Measurements from ENCODE around the gene PSMA6.
"Not testable (repeated sequence)": the region's sequence is repeated elsewhere in the genome, so short reads cannot be mapped to it uniquely, and the experiment has no call there.

PSMA6 gene

GRCh38 chr14:35292051-35292769 lies at the start of gene PSMA6:
PSMA6 (plus strand) TSS chr14:35292382; CDS start chr14:35292477, 95 bp downstream.
- H3K27me3 ChIP-seq (ENCODE audit: insufficient read depth, low read length), result no peaks in the 10 kb centered on the region
- H3K36me3 ChIP-seq (ENCODE audit: insufficient read depth, low read length), result no peaks in the 10 kb centered on the region
- peak within 1 kb of the TSS; percentile 98 for H2AFZ ChIP-seq (ENCODE audit: low read length, unreplicated experiment)
- H3K4me3 ChIP-seq (ENCODE audit: low read depth, low read length), result peak within 1 kb of the TSS; percentile 88
- peak within 1 kb of the TSS; percentile 76 for H3K27ac ChIP-seq (ENCODE audit: low read depth, low read length)
- peaks cover 11% of the 10 kb centered on the region for H3K4me1 ChIP-seq (ENCODE audit: control insufficient read depth, insufficient read depth, low read length, unreplicated experiment)
- H3K79me2 ChIP-seq (ENCODE audit: control insufficient read depth, insufficient read depth, low read length, unreplicated experiment), result peaks cover 48% of the 10 kb centered on the region

GRCh38 chr14:35242599-35243311 lies 49.4 kb upstream of the PSMA6 start:
- Histone ChIP-seq H3K4me3 (ENCODE audit: low read depth, low read length) (no peak overlapping the region), H3K4me1 (ENCODE audit: control insufficient read depth, insufficient read depth, low read length, unreplicated experiment) (no peaks in the 10 kb centered on the region), H3K36me3 (ENCODE audit: insufficient read depth, low read length) (no peaks in the 10 kb centered on the region), H3K27me3 (ENCODE audit: insufficient read depth, low read length) (no peaks in the 10 kb centered on the region), H2AFZ (ENCODE audit: low read length, unreplicated experiment) (no peak overlapping the region), H3K27ac (ENCODE audit: low read depth, low read length) (no peak overlapping the region), H3K79me2 (ENCODE audit: control insufficient read depth, insufficient read depth, low read length, unreplicated experiment) (no peaks in the 10 kb centered on the region)

- H3K79me2 ChIP-seq (ENCODE audit: control insufficient read depth, insufficient read depth, low read length, unreplicated experiment), result no peaks in the 10 kb centered on the region
- H3K27me3 ChIP-seq (ENCODE audit: insufficient read depth, low read length), result no peaks in the 10 kb centered on the region
- H2AFZ ChIP-seq (ENCODE audit: low read length, unreplicated experiment), result no peak overlapping the region
- no peak overlapping the region for H3K4me3 ChIP-seq (ENCODE audit: low read depth, low read length)
- no peak overlapping the region for H3K27ac ChIP-seq (ENCODE audit: low read depth, low read length)
- no peaks in the 10 kb centered on the region for H3K36me3 ChIP-seq (ENCODE audit: insufficient read depth, low read length)
- H3K4me1 ChIP-seq (ENCODE audit: control insufficient read depth, insufficient read depth, low read length, unreplicated experiment), result no peaks in the 10 kb centered on the region
These were observed 48.2 kb upstream of the PSMA6 start for GRCh38 chr14:35243956-35244355.

GRCh38 chr14:35244542-35244941 lies 47.6 kb upstream of the PSMA6 start:
- no peak overlapping the region for H3K4me3 ChIP-seq (ENCODE audit: low read depth, low read length)
- no peak overlapping the region for H2AFZ ChIP-seq (ENCODE audit: low read length, unreplicated experiment)
- no peak overlapping the region for H3K27ac ChIP-seq (ENCODE audit: low read depth, low read length)
- H3K4me1 ChIP-seq (ENCODE audit: control insufficient read depth, insufficient read depth, low read length, unreplicated experiment), result no peaks in the 10 kb centered on the region
- H3K36me3 ChIP-seq (ENCODE audit: insufficient read depth, low read length), result no peaks in the 10 kb centered on the region
- no peaks in the 10 kb centered on the region for H3K27me3 ChIP-seq (ENCODE audit: insufficient read depth, low read length)
- no peaks in the 10 kb centered on the region for H3K79me2 ChIP-seq (ENCODE audit: control insufficient read depth, insufficient read depth, low read length, unreplicated experiment)

- no peaks in the 10 kb centered on the region for H3K4me1 ChIP-seq (ENCODE audit: control insufficient read depth, insufficient read depth, low read length, unreplicated experiment)
These were observed 47.1 kb upstream of the PSMA6 start for GRCh38 chr14:35245051-35245450.

GRCh38 chr14:35247777-35248475 lies 44.3 kb upstream of the PSMA6 start:
- H3K27ac ChIP-seq (ENCODE audit: low read depth, low read length), result no peak overlapping the region

More at GRCh38 chr14:35245051-35245450, 47.1 kb upstream of the PSMA6 start:
- Histone ChIP-seq H3K27ac (ENCODE audit: low read depth, low read length) (no peak overlapping the region), H2AFZ (ENCODE audit: low read length, unreplicated experiment) (no peak overlapping the region), H3K36me3 (ENCODE audit: insufficient read depth, low read length) (no peaks in the 10 kb centered on the region), H3K27me3 (ENCODE audit: insufficient read depth, low read length) (no peaks in the 10 kb centered on the region), H3K79me2 (ENCODE audit: control insufficient read depth, insufficient read depth, low read length, unreplicated experiment) (no peaks in the 10 kb centered on the region), H3K4me3 (ENCODE audit: low read depth, low read length) (no peak overlapping the region)

GRCh38 chr14:35248476-35248788 lies 43.8 kb upstream of the PSMA6 start:
- Histone ChIP-seq H3K4me1 (ENCODE audit: control insufficient read depth, insufficient read depth, low read length, unreplicated experiment) (no peaks in the 10 kb centered on the region), H3K79me2 (ENCODE audit: control insufficient read depth, insufficient read depth, low read length, unreplicated experiment) (no peaks in the 10 kb centered on the region), H3K27ac (ENCODE audit: low read depth, low read length) (no peak overlapping the region), H2AFZ (ENCODE audit: low read length, unreplicated experiment) (no peak overlapping the region), H3K36me3 (ENCODE audit: insufficient read depth, low read length) (no peaks in the 10 kb centered on the region), H3K4me3 (ENCODE audit: low read depth, low read length) (no peak overlapping the region), H3K27me3 (ENCODE audit: insufficient read depth, low read length) (no peaks in the 10 kb centered on the region)

More at GRCh38 chr14:35247777-35248475, 44.3 kb upstream of the PSMA6 start:
- no peak overlapping the region for H2AFZ ChIP-seq (ENCODE audit: low read length, unreplicated experiment)
- H3K4me3 ChIP-seq (ENCODE audit: low read depth, low read length), result no peak overlapping the region
- H3K4me1 ChIP-seq (ENCODE audit: control insufficient read depth, insufficient read depth, low read length, unreplicated experiment), result no peaks in the 10 kb centered on the region
- no peaks in the 10 kb centered on the region for H3K36me3 ChIP-seq (ENCODE audit: insufficient read depth, low read length)
- no peaks in the 10 kb centered on the region for H3K79me2 ChIP-seq (ENCODE audit: control insufficient read depth, insufficient read depth, low read length, unreplicated experiment)
- no peaks in the 10 kb centered on the region for H3K27me3 ChIP-seq (ENCODE audit: insufficient read depth, low read length)

- Histone ChIP-seq H3K4me3 (ENCODE audit: low read depth, low read length) (no peak overlapping the region), H3K79me2 (ENCODE audit: control insufficient read depth, insufficient read depth, low read length, unreplicated experiment) (no peaks in the 10 kb centered on the region), H3K27ac (ENCODE audit: low read depth, low read length) (no peak overlapping the region)
These were observed 41.9 kb upstream of the PSMA6 start for GRCh38 chr14:35250319-35250718.

GRCh38 chr14:35252451-35252868 lies 39.7 kb upstream of the PSMA6 start:
- Histone ChIP-seq H3K36me3 (ENCODE audit: insufficient read depth, low read length) (no peaks in the 10 kb centered on the region), H3K4me1 (ENCODE audit: control insufficient read depth, insufficient read depth, low read length, unreplicated experiment) (peaks cover 4% of the 10 kb centered on the region), H3K27ac (ENCODE audit: low read depth, low read length) (no peak overlapping the region), H3K4me3 (ENCODE audit: low read depth, low read length) (no peak overlapping the region), H3K27me3 (ENCODE audit: insufficient read depth, low read length) (no peaks in the 10 kb centered on the region), H3K79me2 (ENCODE audit: control insufficient read depth, insufficient read depth, low read length, unreplicated experiment) (no peaks in the 10 kb centered on the region), H2AFZ (ENCODE audit: low read length, unreplicated experiment) (no peak overlapping the region)

More at GRCh38 chr14:35250319-35250718, 41.9 kb upstream of the PSMA6 start:
- Histone ChIP-seq H2AFZ (ENCODE audit: low read length, unreplicated experiment) (no peak overlapping the region), H3K4me1 (ENCODE audit: control insufficient read depth, insufficient read depth, low read length, unreplicated experiment) (no peaks in the 10 kb centered on the region), H3K36me3 (ENCODE audit: insufficient read depth, low read length) (no peaks in the 10 kb centered on the region), H3K27me3 (ENCODE audit: insufficient read depth, low read length) (no peaks in the 10 kb centered on the region)

GRCh38 chr14:35253056-35253455 lies 39.1 kb upstream of the PSMA6 start:
- not testable (repeated sequence) for H3K4me3 ChIP-seq (ENCODE audit: low read depth, low read length); H3K4me1 ChIP-seq (ENCODE audit: control insufficient read depth, insufficient read depth, low read length, unreplicated experiment); H3K27me3 ChIP-seq (ENCODE audit: insufficient read depth, low read length); H3K27ac ChIP-seq (ENCODE audit: low read depth, low read length); H2AFZ ChIP-seq (ENCODE audit: low read length, unreplicated experiment); H3K79me2 ChIP-seq (ENCODE audit: control insufficient read depth, insufficient read depth, low read length, unreplicated experiment); H3K36me3 ChIP-seq (ENCODE audit: insufficient read depth, low read length)

All from ACC112 (cell line).